Keratinocyte (primary cell): ENCODE data around the gene SPINT1. TPM values are rescaled to one million over a fixed set of nuclear protein-coding genes. Genes with fewer than 3 reads are reported as not detected.

Source experiments
- DNase-seq: peaks from one replicate; pipeline ENCODE4 v3.0.0-alpha.2; 2011; ENCODE audit warnings: low read depth, missing footprints, low spot score
- FAIRE-seq: peaks from 2 replicates; lab custom pipeline; 2011; peaks lifted over from hg19 to GRCh38; lab: Jason Lieb, UNC
- H2AFZ ChIP-seq: 2 replicates; pipeline ENCODE4 v1.6.0; 2012; ENCODE audit warnings: low read length, control low read depth, inconsistent platforms; ENCODE audit not compliant: control insufficient read depth
- H3K27ac ChIP-seq: 2 replicates; pipeline ENCODE4 v1.5.1; 2011; ENCODE audit warnings: low read length; ENCODE audit not compliant: control insufficient read depth, insufficient read depth
- H3K27me3 ChIP-seq: 3 replicates; pipeline ENCODE4 v1.6.0; 2011; ENCODE audit warnings: low read length; ENCODE audit not compliant: control insufficient read depth, insufficient read depth; ENCODE audit errors: extremely low read depth
- H3K36me3 ChIP-seq, 2 experiments: 2 replicates in 1 of 2; 3 replicates in 1 of 2; pipeline ENCODE4 v1.5.1; 2011; ENCODE audit warnings: low read length in 2 of 2, mild to moderate bottlenecking in 1 of 2; ENCODE audit not compliant: control insufficient read depth in 2 of 2, insufficient read depth in 2 of 2; ENCODE audit errors: extremely low read depth in 1 of 2
- H3K4me1 ChIP-seq: 3 replicates; pipeline ENCODE4 v1.5.1; 2011; ENCODE audit warnings: low read length; ENCODE audit not compliant: control insufficient read depth, insufficient read depth; ENCODE audit errors: extremely low read depth
- H3K4me2 ChIP-seq: 3 replicates; pipeline ENCODE4 v1.6.0; 2011; ENCODE audit warnings: low read depth, low read length; ENCODE audit not compliant: control insufficient read depth, insufficient read depth; ENCODE audit errors: extremely low read depth
- H3K4me3 ChIP-seq, 3 experiments: fragments of 200-600 bp in 1 of 3; sonication (generic) in 1 of 3; 2 replicates in 2 of 3; 3 replicates in 1 of 3; pipeline ENCODE4 v1.5.1; 2011 to 2016; ENCODE audit warnings: low read length in 3 of 3, mild to moderate bottlenecking in 3 of 3, control low read depth in 2 of 3, inconsistent platforms in 1 of 3, low read depth in 1 of 3, mixed read lengths in 1 of 3, mixed run types in 1 of 3, moderate library complexity in 1 of 3; ENCODE audit not compliant: control insufficient read depth in 2 of 3, insufficient read depth in 2 of 3; ENCODE audit errors: extremely low read depth in 1 of 3
- H3K79me2 ChIP-seq: 2 replicates; pipeline ENCODE4 v1.6.0; 2012; ENCODE audit warnings: low read length; ENCODE audit not compliant: control insufficient read depth, insufficient read depth
- H3K9ac ChIP-seq: 3 replicates; pipeline ENCODE4 v1.6.0; 2011; ENCODE audit warnings: low read length; ENCODE audit not compliant: control insufficient read depth, insufficient read depth; ENCODE audit errors: extremely low read depth
- H3K9me1 ChIP-seq: 3 replicates; pipeline ENCODE4 v1.6.0; 2011; ENCODE audit warnings: low read length; ENCODE audit not compliant: control insufficient read depth, insufficient read depth; ENCODE audit errors: extremely low read depth
- H3K9me3 ChIP-seq: 2 replicates; pipeline ENCODE4 v1.5.1; 2012; ENCODE audit warnings: low read depth, low read length; ENCODE audit not compliant: control insufficient read depth
- H4K20me1 ChIP-seq: 3 replicates; pipeline ENCODE4 v1.6.0; 2011; ENCODE audit warnings: low read length; ENCODE audit not compliant: control insufficient read depth, insufficient read depth; ENCODE audit errors: extremely low read depth
- CTCF ChIP-seq, 3 experiments: IDR thresholded peaks in 1 of 3; conservative IDR thresholded peaks in 1 of 3; optimal IDR thresholded peaks in 1 of 3; 2 replicates in 2 of 3; 3 replicates in 1 of 3; pipeline versions ENCODE3 to v1.5.1; 2011; ENCODE audit warnings: low read length in 3 of 3, mild to moderate bottlenecking in 3 of 3, moderate library complexity in 2 of 3, control low read depth in 1 of 3, inconsistent platforms in 1 of 3; ENCODE audit not compliant: insufficient read depth in 2 of 3; ENCODE audit errors: extremely low read depth in 1 of 3
- EZH2 ChIP-seq: IDR thresholded peaks from one replicate; pipeline ENCODE4 v1.6.1; 2012; ENCODE audit warnings: inconsistent platforms, mild to moderate bottlenecking, low read length, moderate library complexity
- dilution Hi-C: fragments of 300-500 bp; cut with MboI; formaldehyde crosslinking; loops from one replicate; pipeline ENCODE4 v1.7.0; 2020; ENCODE audit warnings: low sequenced_read_pairs; ENCODE audit not compliant: extremely low pct_ligation_motif_present
- polyA plus RNA-seq, 5 experiments: library from polyadenylated mRNA; depleted of rRNA in 3 of 5; stranded (reverse) in 3 of 5; stranded (forward) in 1 of 5; unstranded in 1 of 5; fragments of >200 nt; gene quantifications; 1 replicate in 1 of 5; 2 replicates in 3 of 5; 3 replicates in 1 of 5; pipeline versions ENCODE4 v1.2.1 to v1.2.3, GENCODE V29; 2011 to 2012; ENCODE audit warnings: missing spikeins in 2 of 5, low read depth in 1 of 5, low replicate concordance in 1 of 5

SPINT1 gene
- polyA plus RNA-seq, 1 donor (not counting 4 experiments of a cell fraction or from before 2014, with no cell fraction given) = 40.9 TPM

DNA sequence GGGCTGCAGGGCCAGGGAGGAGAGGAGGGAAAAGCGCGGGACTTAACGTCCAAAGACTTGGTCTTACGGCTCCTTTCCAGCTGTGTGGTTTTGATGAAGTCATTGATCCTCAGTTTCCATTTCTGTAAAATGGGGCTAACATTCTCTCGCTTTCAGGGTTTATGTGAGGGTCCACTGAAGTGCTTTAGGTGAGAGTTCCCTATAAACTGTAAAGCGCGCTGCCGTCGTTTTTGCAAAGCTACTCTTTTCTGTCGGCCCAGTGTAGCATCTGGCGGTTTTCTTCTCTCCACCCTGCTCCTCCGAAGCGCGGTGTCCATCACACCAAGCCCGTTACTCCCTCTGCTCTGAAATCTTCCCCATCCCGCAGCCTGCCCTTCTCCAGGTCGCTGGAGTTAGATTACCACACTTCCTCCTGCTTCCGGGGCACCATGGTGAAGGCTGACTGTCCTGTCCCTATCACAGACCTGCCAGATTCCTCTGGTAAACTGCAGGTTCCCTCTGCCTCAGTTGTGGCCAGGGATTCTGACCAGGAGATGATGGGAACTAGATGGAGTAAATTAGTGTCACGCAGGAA is 35.9 kb upstream of the SPINT1 start:
- H3K9ac ChIP-seq = peak overlapping the region; percentile 92
- DNase-seq = no peak

DNA sequence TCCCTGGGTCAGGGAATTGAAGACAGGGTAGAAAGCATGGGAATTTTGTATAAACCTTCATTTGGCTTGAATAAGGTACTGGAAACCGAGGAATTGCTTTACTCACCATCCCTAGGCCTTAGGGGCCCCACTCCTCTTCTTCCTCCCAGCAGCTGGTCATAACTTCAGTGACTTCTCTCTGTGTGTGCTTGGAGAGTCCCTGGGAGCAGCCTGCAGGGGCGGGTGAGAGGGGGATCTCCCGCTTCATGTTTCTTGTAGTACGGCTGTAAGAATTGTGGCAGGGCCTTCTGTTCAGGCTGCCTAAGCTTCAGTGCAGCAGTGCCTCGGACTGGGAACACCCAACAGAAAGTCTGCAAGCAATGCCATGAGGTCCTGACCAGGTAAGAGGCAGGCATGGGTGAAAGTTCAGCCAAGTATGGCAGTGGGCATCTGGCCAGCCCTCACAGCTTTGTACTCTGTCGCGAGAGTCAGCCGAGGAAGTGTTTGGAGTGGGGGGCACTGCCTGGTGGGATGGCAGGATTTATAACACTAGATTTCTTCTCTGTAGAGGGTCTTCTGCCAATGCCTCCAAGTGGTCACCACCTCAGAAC is 34.9 kb upstream of the SPINT1 start:
- TF ChIP-seq EZH2 (no peak), CTCF (optimal IDR thresholded peaks at IDR 0.05 in 1 of 3, IDR thresholded peaks at IDR 0.05 in 1 of 3, conservative IDR thresholded peaks at IDR 0.05 in 1 of 3; ENCODE audit: extremely low read depth in 1 of 3, insufficient read depth in 2 of 3, low read length in 3 of 3) (no peak)
- H3K27ac ChIP-seq = no peak overlapping the region
- peaks cover 33% of the 10 kb centered on the region for H3K79me2 ChIP-seq
- peaks cover 24% of the 10 kb centered on the region for H3K4me1 ChIP-seq
- H3K9ac ChIP-seq = no peak overlapping the region
- no peak overlapping the region for H2AFZ ChIP-seq
- FAIRE-seq (no peak), DNase-seq (no peak)
- H3K4me3 ChIP-seq = peak overlapping the region in 1 of 3 experiments; percentile 100
- H3K4me2 ChIP-seq = peak overlapping the region; percentile 100
- dilution Hi-C loops = no loop called here
- H3K36me3 ChIP-seq = peaks cover 10 to 24% of the 10 kb centered on the region in 2 experiments
- H3K9me3 ChIP-seq = no peaks in the 10 kb centered on the region
- H3K9me1 ChIP-seq = peaks cover 3% of the 10 kb centered on the region
- no peaks in the 10 kb centered on the region for H3K27me3 ChIP-seq
- H4K20me1 ChIP-seq = no peaks in the 10 kb centered on the region

More for the DNA sequence above, 35.9 kb upstream of the SPINT1 start:
- Histone ChIP-seq H3K9me3 (no peaks in the 10 kb centered on the region), H3K27ac (peak overlapping the region; percentile 17), H3K79me2 (peaks cover 39% of the 10 kb centered on the region), H3K36me3 (peaks cover 1 to 21% of the 10 kb centered on the region in 2 experiments), H2AFZ (peak overlapping the region; percentile 93), H3K27me3 (no peaks in the 10 kb centered on the region), H3K4me2 (peak overlapping the region; percentile 100), H4K20me1 (no peaks in the 10 kb centered on the region), H3K4me3 (peak overlapping the region; percentile 58 to 100 (median 87)), H3K9me1 (peaks cover 3% of the 10 kb centered on the region), H3K4me1 (peaks cover 24% of the 10 kb centered on the region)
- dilution Hi-C loops = no loop called here
- no peak for TF ChIP-seq EZH2
- no peak for TF ChIP-seq CTCF (optimal IDR thresholded peaks at IDR 0.05 in 1 of 3, IDR thresholded peaks at IDR 0.05 in 1 of 3, conservative IDR thresholded peaks at IDR 0.05 in 1 of 3; ENCODE audit: extremely low read depth in 1 of 3, insufficient read depth in 2 of 3, low read length in 3 of 3)
- FAIRE-seq = no peak
